NCI-H446 (cell line): ENCODE measurements around the gene SLC39A6.
A peak's percentile ranks its signal among the peaks of the same experiment; 100 is the strongest.
"Not testable (repeated sequence)": the region's sequence is repeated elsewhere in the genome, so short reads cannot be mapped to it uniquely, and the experiment has no call there.

Source experiments
- DNase-seq, 2 experiments: peaks; one replicate each; lab custom pipeline; 2025; lab: John Stamatoyannopoulos, UW

SLC39A6 gene

GRCh38 chr18:36095936-36096519 is 33.1 kb downstream of the SLC39A6 start:
- DNase-seq, result peak in 1 of 2 experiments; percentile 66

DNA sequence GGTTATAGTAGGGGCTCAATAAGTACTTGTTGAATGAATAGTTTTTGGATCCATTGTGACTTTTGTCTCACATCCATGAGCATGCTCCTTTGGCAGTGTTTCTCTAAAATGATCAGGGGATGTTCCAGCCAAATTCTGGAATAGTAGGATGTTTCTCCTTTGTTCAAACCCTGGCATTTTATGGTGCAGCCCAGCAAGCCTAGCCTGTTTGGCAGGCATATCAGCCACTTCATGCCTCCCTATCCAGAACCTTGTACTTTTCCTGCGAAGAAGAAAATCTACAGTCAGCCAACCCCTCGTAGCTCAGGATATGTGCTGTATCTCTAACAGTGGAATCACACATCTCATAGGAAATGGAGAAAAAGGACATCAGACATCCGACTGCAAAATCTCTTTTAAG is 34.7 kb downstream of the SLC39A6 start:
- no peak for DNase-seq

DNA sequence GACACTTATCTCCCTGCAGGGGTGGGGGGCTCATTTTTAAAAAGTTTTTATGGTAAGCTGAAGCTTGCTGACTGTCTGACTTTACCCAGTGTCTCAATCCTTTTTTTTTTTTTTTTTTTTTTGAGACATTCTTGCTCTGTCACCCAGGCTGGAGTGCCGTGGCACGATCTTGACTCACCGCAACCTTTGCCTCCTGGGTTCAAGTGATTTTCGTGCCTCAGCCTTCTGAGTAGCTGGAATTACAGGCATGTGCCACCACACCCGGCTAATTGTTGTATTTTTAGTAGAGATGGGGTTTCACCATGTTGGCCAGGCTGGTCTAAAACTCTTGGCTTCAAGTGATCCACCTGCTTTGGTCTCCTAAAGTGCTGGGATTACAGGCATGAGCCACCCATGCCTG is 37.0 kb downstream of the SLC39A6 start:
- DNase-seq, result not testable (repeated sequence)

GRCh38 chr18:36089001-36089400 is 40.1 kb downstream of the SLC39A6 start:
- no peak for DNase-seq

DNA sequence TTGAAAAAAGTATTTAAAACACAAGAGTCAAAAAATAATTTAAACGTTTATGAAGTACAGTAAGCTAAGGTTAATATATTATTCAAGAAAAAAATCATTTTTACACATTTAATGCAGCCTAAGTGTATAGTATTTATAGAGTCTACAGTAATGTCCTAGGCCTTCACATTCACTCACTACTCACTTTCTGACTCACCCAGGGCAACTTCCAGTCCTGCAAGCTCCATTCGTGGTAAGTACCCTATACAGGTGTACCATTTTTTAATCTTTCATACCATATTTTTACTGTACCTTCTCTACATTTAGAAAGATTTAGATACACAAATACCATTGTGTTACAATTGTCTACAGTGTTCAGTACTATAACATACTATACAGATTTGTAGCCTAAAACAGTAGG is 40.9 kb downstream of the SLC39A6 start:
- DNase-seq, result no peak

DNA sequence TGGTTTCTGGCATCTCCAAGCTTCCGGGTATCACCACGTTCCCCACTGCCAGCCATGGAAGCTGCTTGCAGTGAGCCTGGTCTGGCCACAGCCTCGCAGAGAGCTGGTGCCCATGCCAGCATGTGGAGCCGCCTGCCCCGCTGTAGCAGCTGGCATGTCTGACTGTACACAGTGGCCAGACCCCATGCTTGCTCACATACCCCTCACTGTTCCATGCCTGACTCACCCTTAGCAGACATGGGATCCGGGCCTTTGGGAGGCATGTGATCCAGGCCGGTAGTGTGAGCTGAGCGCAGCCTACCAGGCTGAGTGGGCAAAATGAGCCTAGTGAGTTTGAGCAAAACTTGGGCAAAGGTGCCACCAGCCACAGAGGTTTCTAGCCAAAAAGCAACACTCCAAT is 43.0 kb downstream of the SLC39A6 start:
- no peak for DNase-seq

DNA sequence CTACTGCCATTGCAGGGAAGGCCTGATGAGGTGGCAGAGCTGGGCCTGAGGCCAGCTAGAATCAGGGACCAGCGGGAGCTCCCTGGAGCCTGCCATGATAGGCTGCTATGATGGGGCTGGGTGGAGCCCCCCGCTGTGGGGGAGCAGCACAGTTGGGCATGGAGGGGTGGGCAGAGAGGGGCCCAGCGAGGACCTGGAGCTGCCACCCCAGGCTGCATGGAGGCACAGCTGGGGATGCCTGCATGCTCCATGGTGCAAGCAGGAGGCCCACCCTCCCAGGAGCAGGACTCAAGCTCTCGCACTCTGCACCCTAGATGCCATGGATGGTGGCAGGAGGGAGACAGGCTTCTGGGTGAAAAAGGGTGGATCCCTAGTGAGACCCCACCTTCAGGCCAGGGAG is 43.9 kb downstream of the SLC39A6 start:
- no peak for DNase-seq

GRCh38 chr18:36083729-36084128 is 45.4 kb downstream of the SLC39A6 start:
- DNase-seq, result no peak

- DNase-seq, result not testable (repeated sequence)
Measured at GRCh38 chr18:36081118-36081517, 48.0 kb downstream of the SLC39A6 start.

GRCh38 chr18:36078751-36079529 is 50.2 kb downstream of the SLC39A6 start:
- DNase-seq, result no peak

- DNase-seq, result not testable (repeated sequence)
Measured at GRCh38 chr18:36077764-36078163, 51.4 kb downstream of the SLC39A6 start.

- no peak for DNase-seq
Measured at GRCh38 chr18:36075862-36076587, 53.1 kb downstream of the SLC39A6 start.

DNA sequence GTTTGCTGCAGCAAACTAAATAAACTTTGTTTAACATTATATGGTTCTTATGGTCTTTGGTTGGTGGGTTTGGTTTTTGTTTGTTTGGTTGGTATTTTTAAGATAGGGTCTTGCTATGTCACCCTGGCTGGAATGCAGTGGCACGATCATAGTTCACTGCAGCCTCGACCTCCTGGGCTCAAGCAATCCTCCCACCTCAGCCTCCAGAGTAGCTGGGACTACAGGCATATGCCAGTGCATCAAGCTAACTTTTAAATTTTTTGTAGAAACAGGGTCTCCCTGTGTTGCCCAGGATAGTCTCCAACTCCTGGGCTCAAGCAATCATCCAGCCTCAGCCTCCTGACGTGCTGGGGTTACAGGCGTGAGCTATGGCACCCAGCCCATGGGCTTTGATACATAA is 54.7 kb downstream of the SLC39A6 start:
- DNase-seq, result no peak

DNA sequence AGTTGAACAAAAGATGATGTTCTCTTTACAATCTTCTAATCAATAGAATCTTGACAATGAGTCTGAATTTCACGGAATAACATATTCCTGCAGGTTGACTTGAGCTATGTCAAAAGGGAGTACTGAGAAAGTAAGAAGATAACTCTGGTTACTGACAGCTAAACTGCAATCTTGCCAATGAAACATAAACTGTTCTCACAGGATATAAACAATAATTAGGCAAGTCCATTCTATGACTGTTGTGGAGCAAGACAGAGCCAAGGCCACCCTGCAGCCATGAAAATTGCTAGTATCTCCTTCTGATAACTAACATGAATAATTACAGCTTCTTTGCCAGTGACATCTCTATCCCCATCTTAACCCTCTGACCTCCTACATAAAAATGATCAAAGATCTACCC is 55.5 kb downstream of the SLC39A6 start:
- no peak for DNase-seq

GRCh38 chr18:36072406-36072805 is 56.7 kb downstream of the SLC39A6 start:
- not testable (repeated sequence) for DNase-seq

GRCh38 chr18:36067055-36067957 is 61.8 kb downstream of the SLC39A6 start, which contains the start of gene RPRD1A:
Gene RPRD1A, minus strand, starts transcription at chr18:36067559. Its CDS starts 155 bp downstream, at chr18:36067404.
- DNase-seq, result peak; percentile 85 to 96

GRCh38 chr18:36066686-36067054 is 62.5 kb downstream of the SLC39A6 start:
- no peak for DNase-seq

- DNase-seq, result no peak
Measured at GRCh38 chr18:36066001-36066400, 63.1 kb downstream of the SLC39A6 start.

- not testable (repeated sequence) for DNase-seq
Measured at GRCh38 chr18:36064809-36065079, 64.4 kb downstream of the SLC39A6 start.

- DNase-seq, result no peak
Measured at GRCh38 chr18:36064027-36064808, 64.9 kb downstream of the SLC39A6 start.

DNA sequence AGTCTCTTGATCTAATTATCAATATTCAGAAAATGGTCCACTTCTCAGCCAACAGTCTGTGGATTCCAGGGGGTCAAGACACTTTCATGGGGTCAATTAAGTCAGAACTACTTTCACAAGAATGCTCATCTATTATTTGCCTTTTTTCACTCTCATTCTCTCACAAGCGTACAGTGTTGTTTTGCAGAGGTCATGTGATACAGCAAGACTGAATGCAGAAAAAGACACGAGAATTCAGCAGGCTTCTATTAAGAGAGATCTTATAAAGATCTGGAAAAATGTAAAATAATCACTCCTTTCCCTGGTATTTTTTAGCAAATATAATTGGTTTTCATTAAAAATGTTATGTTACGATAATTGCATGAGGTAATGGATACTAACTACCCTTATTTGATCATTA is 70.5 kb downstream of the SLC39A6 start:
- no peak for DNase-seq
